Testis (tissue), 3 donors: ENCODE measurements around the gene PODXL2. TPM values are rescaled to one million over a fixed set of nuclear protein-coding genes. Genes with fewer than 3 reads are reported as not detected.

Source experiments
- DNase-seq: peaks from one replicate; pipeline ENCODE4 v3.0.0-alpha.2; 2019
- H3K27ac ChIP-seq, 2 donors: fragments of 200-600 bp; sonication (generic); one replicate each; pipeline ENCODE4 v1.5.1; 2019
- H3K27me3 ChIP-seq: fragments of 200-600 bp; sonication (generic); one replicate; pipeline ENCODE4 v1.5.1; 2019
- H3K36me3 ChIP-seq: fragments of 200-600 bp; sonication (generic); one replicate; pipeline ENCODE4 v1.5.1; 2017; ENCODE audit warnings: low read depth; ENCODE audit errors: missing control alignments
- H3K4me1 ChIP-seq: fragments of 200-600 bp; sonication (generic); one replicate; pipeline ENCODE4 v1.5.1; 2019
- H3K4me3 ChIP-seq, 2 donors: fragments of 200-600 bp; sonication (generic); one replicate each; pipeline ENCODE4 v1.5.1; 2017 to 2019
- H3K9me3 ChIP-seq: fragments of 200-600 bp; sonication (generic); one replicate; pipeline ENCODE4 v1.5.1; 2017
- CTCF ChIP-seq, 3 experiments: fragments of 450-650 bp in 2 of 3; fragments of 200-600 bp in 1 of 3; sonication (generic) in 1 of 3; IDR thresholded peaks; one replicate each; pipeline ENCODE4 v1.5.1; 2016 to 2019; ENCODE audit warnings: antibody characterized with exemption in 3 of 3, mild to moderate bottlenecking in 2 of 3, moderate library complexity in 1 of 3
- POLR2A ChIP-seq: fragments of 450-650 bp; IDR thresholded peaks from one replicate; pipeline ENCODE4 v1.6.1; 2017; ENCODE audit warnings: antibody characterized with exemption, mild to moderate bottlenecking, moderate library complexity
- WGBS, 2 donors: methylation state at CpG; one replicate each; pipeline ENCODE4 v1.1.5; 2018; 5-methylcytosine and 5-hydroxymethylcytosine counted together
- intact Hi-C: fragments of 100-400 bp; cut with DNase I; formaldehyde crosslinking; loops from one replicate; pipeline ENCODE4 v1.15.1; 2023; ENCODE audit warnings: low total_unique reads
- polyA plus RNA-seq: library from polyadenylated mRNA; stranded (reverse); fragments of 350-450 nt; fragmentation: Illumina TruSeq; extraction: RNeasy Lipid Tissue Mini Kit (QIAGEN cat#74804); gene quantifications from one replicate; pipeline ENCODE4 v1.2.3, GENCODE V29; 2014; ENCODE audit warnings: low read depth, low replicate concordance; ENCODE audit not compliant: insufficient read depth
- total RNA-seq, 2 donors: library from RNA; depleted of rRNA; stranded (reverse); fragments of >200 nt; gene quantifications; one replicate each; pipeline ENCODE4 v1.2.3, GENCODE V29; 2016

The PODXL2 gene
- total and polyA plus RNA-seq, 3 donors from 2014 or later, result 51.3 to 88.8 (median 71.9) TPM

DNA sequence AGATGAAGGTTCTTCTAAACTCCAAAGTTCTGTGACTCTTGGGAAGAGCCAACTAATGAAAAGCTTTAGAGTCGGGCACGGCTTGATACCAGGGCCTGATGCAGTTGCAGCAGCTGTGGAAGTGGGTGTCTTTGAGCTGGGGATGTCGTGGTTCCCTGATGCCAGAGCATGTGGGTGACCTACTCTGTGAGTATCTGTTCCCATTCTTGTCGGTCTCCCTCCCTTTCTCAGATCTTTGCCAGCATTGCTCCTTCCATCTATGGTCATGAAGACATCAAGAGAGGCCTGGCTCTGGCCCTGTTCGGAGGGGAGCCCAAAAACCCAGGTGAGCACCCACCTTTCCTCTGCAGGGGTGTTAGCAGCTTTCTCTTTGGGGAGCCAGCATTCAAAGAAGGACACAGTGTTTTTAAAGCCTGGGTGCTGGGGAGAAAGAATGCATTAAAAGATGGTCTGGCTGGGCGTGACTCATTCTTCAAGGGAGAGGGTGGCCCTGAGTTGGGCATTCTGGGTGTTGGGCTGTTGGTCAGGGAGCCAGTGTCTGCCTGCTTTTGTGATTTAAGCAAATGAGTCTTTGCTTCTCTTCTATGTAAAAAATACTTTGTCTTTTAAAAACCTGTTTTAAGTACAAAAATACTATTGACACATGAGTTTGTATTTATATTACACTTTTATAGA lies 13.2 kb upstream of the PODXL2 start:
- DNase-seq, result no peak
- no peaks in the 10 kb centered on the region for H3K9me3 ChIP-seq
- H3K4me3 ChIP-seq, result no peak overlapping the region
- H3K4me1 ChIP-seq, result no peaks in the 10 kb centered on the region
- no peak for TF ChIP-seq CTCF (IDR thresholded peaks at IDR 0.05)
- TF ChIP-seq POLR2A, result no peak
- 90 to 94% methylated on average over 6 of the region's 6 CpGs for WGBS, 2 donors
- H3K36me3 ChIP-seq, result no peaks in the 10 kb centered on the region
- H3K27me3 ChIP-seq, result no peaks in the 10 kb centered on the region
- intact Hi-C loops, result no loop called here
- H3K27ac ChIP-seq, result no peak overlapping the region

DNA sequence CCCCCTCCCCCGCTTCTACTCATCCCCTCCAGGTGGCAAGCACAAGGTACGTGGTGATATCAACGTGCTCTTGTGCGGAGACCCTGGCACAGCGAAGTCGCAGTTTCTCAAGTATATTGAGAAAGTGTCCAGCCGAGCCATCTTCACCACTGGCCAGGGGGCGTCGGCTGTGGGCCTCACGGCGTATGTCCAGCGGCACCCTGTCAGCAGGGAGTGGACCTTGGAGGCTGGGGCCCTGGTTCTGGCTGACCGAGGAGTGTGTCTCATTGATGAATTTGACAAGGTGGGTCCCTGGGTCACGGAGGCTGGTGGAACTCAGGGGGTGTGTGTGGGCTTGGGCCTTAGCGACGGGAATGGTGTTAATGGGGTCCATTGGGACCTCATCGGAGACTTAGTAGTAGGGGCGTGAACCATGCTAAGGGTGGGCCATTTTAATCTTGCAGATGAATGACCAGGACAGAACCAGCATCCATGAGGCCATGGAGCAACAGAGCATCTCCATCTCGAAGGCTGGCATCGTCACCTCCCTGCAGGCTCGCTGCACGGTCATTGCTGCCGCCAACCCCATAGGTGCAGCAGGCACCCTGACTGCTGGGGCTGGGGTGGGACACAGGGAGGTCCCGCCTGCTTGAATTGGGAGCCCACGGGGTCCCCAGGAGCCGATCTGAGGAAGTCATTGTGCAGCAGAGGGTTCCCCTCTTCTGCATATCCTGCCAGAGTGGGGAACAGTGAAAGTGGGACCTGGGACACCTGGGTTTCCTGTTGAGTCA lies 12.0 kb upstream of the PODXL2 start:
- Histone ChIP-seq H3K9me3 (no peaks in the 10 kb centered on the region), H3K4me1 (no peaks in the 10 kb centered on the region), H3K4me3 (no peak overlapping the region), H3K27me3 (no peaks in the 10 kb centered on the region), H3K36me3 (no peaks in the 10 kb centered on the region), H3K27ac (no peak overlapping the region)
- TF ChIP-seq CTCF (IDR thresholded peaks at IDR 0.05), result no peak
- TF ChIP-seq POLR2A, result no peak
- intact Hi-C loops, result no loop called here
- DNase-seq, result no peak
- WGBS, 2 donors, result 97 to 100% methylated on average over 14 to 26 of the region's 26 CpGs

- Histone ChIP-seq H3K36me3 (no peaks in the 10 kb centered on the region), H3K9me3 (no peaks in the 10 kb centered on the region), H3K4me3 (no peak overlapping the region), H3K4me1 (no peaks in the 10 kb centered on the region), H3K27me3 (no peaks in the 10 kb centered on the region), H3K27ac (no peak overlapping the region)
- no peak for TF ChIP-seq POLR2A
- TF ChIP-seq CTCF (IDR thresholded peaks at IDR 0.05), result no peak
- intact Hi-C loops, result no loop called here
- no peak for DNase-seq
- 90 to 95% methylated on average over 6 to 11 of the region's 11 CpGs for WGBS, 2 donors
These were observed 10.1 kb upstream of the PODXL2 start for GRCh38 chr3:127618891-127619290.

GRCh38 chr3:127620637-127621375 lies 8.2 kb upstream of the PODXL2 start:
- H3K4me1 ChIP-seq, result no peaks in the 10 kb centered on the region
- TF ChIP-seq CTCF (IDR thresholded peaks at IDR 0.05) (no peak), POLR2A (no peak)
- WGBS, 2 donors, result 89 to 91% methylated on average over 23 to 32 of the region's 32 CpGs
- no peaks in the 10 kb centered on the region for H3K27me3 ChIP-seq
- H3K36me3 ChIP-seq, result no peaks in the 10 kb centered on the region
- H3K9me3 ChIP-seq, result no peaks in the 10 kb centered on the region
- no peak overlapping the region for H3K27ac ChIP-seq
- no peak for DNase-seq
- intact Hi-C loops, result no loop called here
- no peak overlapping the region for H3K4me3 ChIP-seq
